Calu3 (cell line): Measurements from ENCODE around the gene KRT85. TPM values are rescaled to one million over a fixed set of nuclear protein-coding genes. Genes with fewer than 3 reads are reported as not detected.
"Not testable (repeated sequence)": the region's sequence is repeated elsewhere in the genome, so short reads cannot be mapped to it uniquely, and the experiment has no call there.

Experiments
- BruUV-seq: library from RNA; stranded (reverse); fragments of 400-500 nt; replicated peaks from 2 replicates; lab custom pipeline; 2021; lab: Mats Ljungman, UMichigan
- CTCF ChIA-PET: fragments of 300-600 bp; sonication (Branson Sonifier 250); formaldehyde crosslinking; loops from one replicate; lab custom pipeline; 2022; ENCODE audit warnings: antibody characterized with exemption; lab: Charles Lee
- DNase-seq: peaks from one replicate; pipeline ENCODE4 v3.0.0; 2022
- H3K27ac Mint-ChIP-seq: one replicate; pipeline ENCODE4 v1.8.0; 2022; ENCODE audit warnings: mixed read lengths; ENCODE audit not compliant: unreplicated experiment
- H3K27me3 Mint-ChIP-seq: one replicate; pipeline ENCODE4 v1.8.0; 2022; ENCODE audit warnings: mixed read lengths; ENCODE audit not compliant: unreplicated experiment
- H3K36me3 Mint-ChIP-seq: one replicate; pipeline ENCODE4 v1.8.0; 2022; ENCODE audit warnings: mild to moderate bottlenecking, moderate library complexity, mixed read lengths; ENCODE audit not compliant: insufficient read depth, unreplicated experiment
- H3K4me1 Mint-ChIP-seq: one replicate; pipeline ENCODE4 v1.8.0; 2022; ENCODE audit warnings: mild to moderate bottlenecking, low read depth, mixed read lengths; ENCODE audit not compliant: unreplicated experiment
- H3K4me3 Mint-ChIP-seq: one replicate; pipeline ENCODE4 v1.8.0; 2022; ENCODE audit warnings: mild to moderate bottlenecking, low read depth, moderate library complexity, mixed read lengths; ENCODE audit not compliant: unreplicated experiment
- H3K9me3 Mint-ChIP-seq: one replicate; pipeline ENCODE4 v1.8.0; 2022; ENCODE audit warnings: low read depth, mixed read lengths; ENCODE audit not compliant: unreplicated experiment
- intact Hi-C: fragments of 100-400 bp; cut with micrococcal nuclease; formaldehyde crosslinking; loops from one replicate; pipeline ENCODE4 v1.10.0; 2022; ENCODE audit not compliant: unreplicated experiment
- total RNA-seq: library from RNA; stranded (reverse); gene quantifications from 2 replicates; pipeline ENCODE4 v1.2.3, GENCODE V29; 2022
- TF ChIP-seq, protein P1 (sequence below): fragments of 200-600 bp; IDR thresholded peaks from one replicate; pipeline ENCODE4 v1.8.0; 2022; ENCODE audit warnings: antibody characterized with exemption; ENCODE audit not compliant: unreplicated experiment

The KRT85 gene
- total RNA-seq, 1 experiment from 2014 or later = not detected

GRCh38 chr12:52316701-52317100 lies 50.6 kb downstream of the KRT85 start:
- intact Hi-C loops = no loop called here
- TF ChIP-seq, protein P1, sequence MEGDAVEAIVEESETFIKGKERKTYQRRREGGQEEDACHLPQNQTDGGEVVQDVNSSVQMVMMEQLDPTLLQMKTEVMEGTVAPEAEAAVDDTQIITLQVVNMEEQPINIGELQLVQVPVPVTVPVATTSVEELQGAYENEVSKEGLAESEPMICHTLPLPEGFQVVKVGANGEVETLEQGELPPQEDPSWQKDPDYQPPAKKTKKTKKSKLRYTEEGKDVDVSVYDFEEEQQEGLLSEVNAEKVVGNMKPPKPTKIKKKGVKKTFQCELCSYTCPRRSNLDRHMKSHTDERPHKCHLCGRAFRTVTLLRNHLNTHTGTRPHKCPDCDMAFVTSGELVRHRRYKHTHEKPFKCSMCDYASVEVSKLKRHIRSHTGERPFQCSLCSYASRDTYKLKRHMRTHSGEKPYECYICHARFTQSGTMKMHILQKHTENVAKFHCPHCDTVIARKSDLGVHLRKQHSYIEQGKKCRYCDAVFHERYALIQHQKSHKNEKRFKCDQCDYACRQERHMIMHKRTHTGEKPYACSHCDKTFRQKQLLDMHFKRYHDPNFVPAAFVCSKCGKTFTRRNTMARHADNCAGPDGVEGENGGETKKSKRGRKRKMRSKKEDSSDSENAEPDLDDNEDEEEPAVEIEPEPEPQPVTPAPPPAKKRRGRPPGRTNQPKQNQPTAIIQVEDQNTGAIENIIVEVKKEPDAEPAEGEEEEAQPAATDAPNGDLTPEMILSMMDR = no peak
- CTCF ChIA-PET = no interaction called here
- no peaks in the 10 kb centered on the region for H3K36me3 Mint-ChIP-seq
- no peak for DNase-seq
- no peak overlapping the region for H3K27ac Mint-ChIP-seq
- no peaks in the 10 kb centered on the region for H3K9me3 Mint-ChIP-seq
- no TSS peak for BruUV-seq
- H3K27me3 Mint-ChIP-seq = peaks cover 19% of the 10 kb centered on the region
- peaks cover 22% of the 10 kb centered on the region for H3K4me1 Mint-ChIP-seq
- no peak overlapping the region for H3K4me3 Mint-ChIP-seq

GRCh38 chr12:52316290-52316689 lies 51.0 kb downstream of the KRT85 start:
- TF ChIP-seq, protein P1 = no peak
- Mint-ChIP-seq H3K27ac (no peak overlapping the region), H3K36me3 (no peaks in the 10 kb centered on the region), H3K4me3 (no peak overlapping the region), H3K4me1 (peaks cover 22% of the 10 kb centered on the region), H3K9me3 (no peaks in the 10 kb centered on the region), H3K27me3 (peaks cover 19% of the 10 kb centered on the region)
- CTCF ChIA-PET = interaction anchor here (0.6 kb wide), 1 partner anchor 36 kb away, joined by 3 read pairs; no protein-coding TSS in a partner anchor
- DNase-seq = no peak
- intact Hi-C loops = no loop called here
- BruUV-seq = no TSS peak

DNA sequence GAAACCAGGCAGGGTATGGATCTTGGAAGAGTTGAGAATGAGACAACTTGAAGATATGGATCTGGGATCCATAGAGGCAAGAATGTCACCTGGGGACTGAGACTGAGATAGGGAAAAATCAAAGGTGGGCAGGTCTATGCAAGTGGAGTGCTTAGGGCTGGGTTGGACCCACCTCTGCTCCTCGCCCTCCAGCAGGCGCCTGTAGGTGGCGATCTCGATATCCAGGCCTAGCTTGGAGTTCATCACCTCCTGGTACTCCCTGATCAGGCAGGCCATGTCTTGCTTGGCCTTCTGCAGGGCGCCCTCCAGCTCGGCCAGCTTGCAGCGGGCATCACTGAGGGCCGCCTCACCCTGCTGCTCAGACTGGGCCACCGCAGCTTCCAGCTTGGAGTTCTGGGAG lies 51.6 kb downstream of the KRT85 start:
- H3K36me3 Mint-ChIP-seq, H3K9me3 Mint-ChIP-seq, BruUV-seq, H3K27ac Mint-ChIP-seq, intact Hi-C loops, H3K4me3 Mint-ChIP-seq: not testable (repeated sequence)
- CTCF ChIA-PET = interaction anchor here (0.6 kb wide), 1 partner anchor 36 kb away, joined by 3 read pairs; no protein-coding TSS in a partner anchor
- peaks cover 22% of the 10 kb centered on the region for H3K4me1 Mint-ChIP-seq
- peak; percentile 32 for DNase-seq
- peaks cover 19% of the 10 kb centered on the region for H3K27me3 Mint-ChIP-seq

- no peak for DNase-seq
- H3K9me3 Mint-ChIP-seq = no peaks in the 10 kb centered on the region
- H3K36me3 Mint-ChIP-seq = no peaks in the 10 kb centered on the region
- TF ChIP-seq, protein P1 = no peak
- peaks cover 19% of the 10 kb centered on the region for H3K27me3 Mint-ChIP-seq
- H3K4me1 Mint-ChIP-seq = peaks cover 15% of the 10 kb centered on the region
- CTCF ChIA-PET = no interaction called here
- BruUV-seq = no TSS peak
- H3K4me3 Mint-ChIP-seq = no peak overlapping the region
- H3K27ac Mint-ChIP-seq = no peak overlapping the region
- intact Hi-C loops = no loop called here
Observed at GRCh38 chr12:52314511-52314910, 52.8 kb downstream of the KRT85 start.

- no TSS peak for BruUV-seq
- H3K9me3 Mint-ChIP-seq = no peaks in the 10 kb centered on the region
- TF ChIP-seq, protein P1 = no peak
- H3K4me3 Mint-ChIP-seq = no peak overlapping the region
- no peak for DNase-seq
- CTCF ChIA-PET = no interaction called here
- no peak overlapping the region for H3K27ac Mint-ChIP-seq
- H3K36me3 Mint-ChIP-seq = no peaks in the 10 kb centered on the region
- intact Hi-C loops = no loop called here
- H3K4me1 Mint-ChIP-seq = peaks cover 20% of the 10 kb centered on the region
- H3K27me3 Mint-ChIP-seq = peaks cover 19% of the 10 kb centered on the region
Observed at GRCh38 chr12:52313926-52314325, 53.4 kb downstream of the KRT85 start.
